PFSK-1 (cell line): Measurements from ENCODE around the gene PLXDC2.

Experiments
- POLR2AphosphoS5 ChIP-seq: IDR thresholded peaks from 2 replicates; pipeline ENCODE4 v1.6.1; 2012; ENCODE audit warnings: low read depth, mild to moderate bottlenecking, control low read depth, low read length, moderate library complexity
- SIN3A ChIP-seq: IDR thresholded peaks from 2 replicates; pipeline ENCODE4 v1.6.1; 2012; ENCODE audit warnings: mild to moderate bottlenecking, low read length, moderate library complexity, borderline replicate concordance; ENCODE audit not compliant: insufficient read depth
- TAF1 ChIP-seq: IDR thresholded peaks from 2 replicates; pipeline ENCODE4 v1.6.1; 2012; ENCODE audit warnings: low read length, control low read depth, borderline replicate concordance; ENCODE audit not compliant: insufficient read depth

DNA sequence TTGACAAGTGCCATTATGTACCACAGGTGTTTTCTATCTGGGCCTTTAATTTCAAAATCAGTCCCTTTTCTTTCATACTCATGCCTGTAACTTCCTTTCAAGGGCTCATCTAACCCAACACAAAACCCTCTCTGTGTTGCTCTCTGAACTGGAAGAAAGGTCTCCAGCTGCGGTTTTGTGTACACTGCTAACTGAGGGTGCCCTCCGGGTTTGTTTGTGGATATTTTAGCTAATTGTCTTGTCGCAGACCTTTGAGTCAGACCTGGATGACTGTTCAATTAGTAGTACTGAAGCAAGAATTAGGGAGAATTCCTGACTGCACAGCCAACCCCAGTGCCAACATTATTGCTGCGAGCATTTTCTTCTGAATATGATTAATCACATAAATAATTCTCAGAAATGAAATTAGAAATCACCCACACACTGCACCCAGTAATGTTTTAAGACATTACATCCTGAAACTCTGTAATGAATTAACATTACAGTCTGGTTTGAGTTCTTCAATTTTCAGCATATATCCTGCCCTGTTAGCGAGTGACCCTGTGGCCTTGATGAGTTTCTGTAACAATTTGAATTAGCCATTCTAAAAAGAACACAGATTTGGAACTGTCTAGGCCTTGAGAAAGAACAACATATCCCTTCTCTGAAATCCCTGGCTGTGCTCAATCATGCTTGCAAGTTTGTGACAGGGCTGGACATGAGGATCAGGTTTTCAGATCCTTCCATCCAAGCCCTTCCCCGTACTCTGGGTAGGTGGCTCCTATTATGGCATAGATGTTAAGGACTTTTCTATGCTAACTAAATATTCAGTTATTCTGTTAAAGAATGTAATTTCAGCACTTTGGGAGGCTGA is 460.1 kb downstream of the PLXDC2 start:
- TF ChIP-seq TAF1 (no peak), POLR2AphosphoS5 (no peak), SIN3A (no peak; the same call in 1 of the 2 replicates)
